Loucy (cell line): ENCODE measurements around the gene CYTH1.

Experiments used
- H2AFZ ChIP-seq: fragments of 200-600 bp; sonication (generic); 2 replicates; pipeline ENCODE4 v1.6.0; 2016; ENCODE audit warnings: antibody characterized with exemption, mild to moderate bottlenecking, low read length, moderate library complexity
- H3F3A ChIP-seq: fragments of 200-600 bp; 2 replicates; pipeline ENCODE4 v1.6.0; 2016; ENCODE audit warnings: antibody characterized with exemption, low read depth, mild to moderate bottlenecking
- H3K27me3 ChIP-seq: fragments of 200-600 bp; sonication (generic); 2 replicates; pipeline ENCODE4 v1.6.1; 2014; ENCODE audit warnings: low read length, mild to moderate bottlenecking; ENCODE audit not compliant: insufficient read depth, poor library complexity, severe bottlenecking
- H3K36me3 ChIP-seq: fragments of 200-600 bp; sonication (generic); 2 replicates; pipeline ENCODE4 v1.6.1; 2016; ENCODE audit warnings: low read length; ENCODE audit not compliant: insufficient read depth
- H3K4me1 ChIP-seq: fragments of 200-600 bp; sonication (generic); 2 replicates; pipeline ENCODE4 v1.5.1; 2014; ENCODE audit warnings: low read length, mild to moderate bottlenecking; ENCODE audit not compliant: insufficient read depth, poor library complexity, severe bottlenecking
- H3K4me2 ChIP-seq: fragments of 200-600 bp; sonication (generic); 2 replicates; pipeline ENCODE4 v1.6.0; 2014; ENCODE audit warnings: antibody characterized with exemption, low read length, low read depth, mild to moderate bottlenecking; ENCODE audit not compliant: poor library complexity, severe bottlenecking
- H3K4me3 ChIP-seq: fragments of 200-600 bp; sonication (generic); 2 replicates; pipeline ENCODE4 v1.5.1; 2014; ENCODE audit warnings: low read length, mild to moderate bottlenecking, mixed read lengths; ENCODE audit not compliant: poor library complexity, severe bottlenecking
- H3K79me2 ChIP-seq: fragments of 200-600 bp; sonication (generic); 2 replicates; pipeline ENCODE4 v1.6.1; 2014; ENCODE audit warnings: low read length; ENCODE audit not compliant: insufficient read depth
- H3K9ac ChIP-seq: fragments of 200-600 bp; sonication (generic); 2 replicates; pipeline ENCODE4 v1.6.0; 2014; ENCODE audit warnings: mild to moderate bottlenecking, low read depth, low read length, moderate library complexity; ENCODE audit not compliant: poor library complexity, severe bottlenecking
- H3K9me2 ChIP-seq: fragments of 200-600 bp; sonication (generic); replicated peaks from 2 replicates; pipeline ENCODE4 v1.6.1; 2016; ENCODE audit warnings: low read depth, low read length, mixed read lengths
- H3K9me3 ChIP-seq: fragments of 200-600 bp; sonication (generic); 2 replicates; pipeline ENCODE4 v1.6.1; 2014; ENCODE audit warnings: mild to moderate bottlenecking, antibody characterized with exemption, low read length, low read depth; ENCODE audit not compliant: insufficient read depth
- H4K20me1 ChIP-seq: fragments of 200-600 bp; sonication (generic); 2 replicates; pipeline ENCODE4 v1.6.0; 2014; ENCODE audit warnings: antibody characterized with exemption, low read length, mild to moderate bottlenecking; ENCODE audit not compliant: insufficient read depth, poor library complexity, severe bottlenecking
- EZH2phosphoT487 ChIP-seq: fragments of 200-600 bp; IDR thresholded peaks from 2 replicates; pipeline ENCODE4 v1.6.1; 2018; ENCODE audit warnings: antibody characterized with exemption, mild to moderate bottlenecking, moderate library complexity, borderline replicate concordance
- TF ChIP-seq, protein P1 (sequence below): fragments of 200-600 bp; sonication (generic); conservative IDR thresholded peaks from 2 replicates; pipeline ENCODE4 v1.5.1; 2014; ENCODE audit warnings: mild to moderate bottlenecking, antibody characterized with exemption, low read length

Gene CYTH1

DNA sequence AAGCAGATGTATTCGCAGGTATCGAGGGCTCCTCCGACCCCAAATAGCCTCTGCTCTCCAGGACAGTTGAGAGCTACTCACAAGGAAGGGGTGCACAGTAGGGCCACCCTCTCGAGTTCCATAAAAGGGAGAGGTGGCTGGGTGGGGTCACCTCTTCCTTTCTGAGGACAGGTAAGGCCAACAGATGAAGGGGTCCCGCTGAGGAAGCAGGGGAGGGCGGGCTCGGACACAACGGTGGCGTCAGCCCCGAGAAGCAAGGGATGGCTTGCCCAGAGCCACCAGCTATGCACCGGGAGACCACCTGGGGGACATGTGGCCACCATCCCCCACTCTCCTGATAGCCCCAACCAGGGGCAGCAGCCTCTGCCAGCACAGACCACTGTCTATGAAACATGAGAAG, 15.1 kb upstream of the CYTH1 start:
- H3K4me1 ChIP-seq, result no peaks in the 10 kb centered on the region
- no peak overlapping the region for H3K9ac ChIP-seq
- H3F3A ChIP-seq, result no peaks in the 10 kb centered on the region

DNA sequence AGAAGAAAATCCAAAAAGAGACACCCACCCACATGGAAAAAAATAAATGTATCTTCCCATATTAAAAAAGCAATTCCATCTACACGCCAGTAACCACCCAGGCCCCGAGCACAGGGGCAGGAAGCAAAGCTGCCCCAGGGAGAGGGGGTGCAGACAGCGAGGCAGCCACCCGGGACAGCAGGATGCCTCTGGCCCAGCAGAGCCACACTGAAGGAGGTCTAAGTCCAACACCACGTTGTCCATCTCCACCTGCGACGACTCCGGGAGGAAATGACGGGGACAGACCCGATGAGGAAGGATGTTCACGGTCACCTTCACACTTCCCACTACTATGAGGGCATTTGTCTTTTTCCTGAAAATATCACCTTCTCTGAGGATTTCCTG, 14.4 kb upstream of the CYTH1 start:
- H4K20me1 ChIP-seq, result peaks cover 4% of the 10 kb centered on the region
- H3K27me3 ChIP-seq, result no peaks in the 10 kb centered on the region
- H2AFZ ChIP-seq, result no peak overlapping the region
- no peak overlapping the region for H3K4me3 ChIP-seq
- no peak overlapping the region for H3K4me2 ChIP-seq
- H3K4me1 ChIP-seq, result no peaks in the 10 kb centered on the region
- no peaks in the 10 kb centered on the region for H3K9me2 ChIP-seq
- H3K9ac ChIP-seq, result no peak overlapping the region
- H3F3A ChIP-seq, result no peaks in the 10 kb centered on the region
- H3K9me3 ChIP-seq, result no peaks in the 10 kb centered on the region
- TF ChIP-seq, protein P1, sequence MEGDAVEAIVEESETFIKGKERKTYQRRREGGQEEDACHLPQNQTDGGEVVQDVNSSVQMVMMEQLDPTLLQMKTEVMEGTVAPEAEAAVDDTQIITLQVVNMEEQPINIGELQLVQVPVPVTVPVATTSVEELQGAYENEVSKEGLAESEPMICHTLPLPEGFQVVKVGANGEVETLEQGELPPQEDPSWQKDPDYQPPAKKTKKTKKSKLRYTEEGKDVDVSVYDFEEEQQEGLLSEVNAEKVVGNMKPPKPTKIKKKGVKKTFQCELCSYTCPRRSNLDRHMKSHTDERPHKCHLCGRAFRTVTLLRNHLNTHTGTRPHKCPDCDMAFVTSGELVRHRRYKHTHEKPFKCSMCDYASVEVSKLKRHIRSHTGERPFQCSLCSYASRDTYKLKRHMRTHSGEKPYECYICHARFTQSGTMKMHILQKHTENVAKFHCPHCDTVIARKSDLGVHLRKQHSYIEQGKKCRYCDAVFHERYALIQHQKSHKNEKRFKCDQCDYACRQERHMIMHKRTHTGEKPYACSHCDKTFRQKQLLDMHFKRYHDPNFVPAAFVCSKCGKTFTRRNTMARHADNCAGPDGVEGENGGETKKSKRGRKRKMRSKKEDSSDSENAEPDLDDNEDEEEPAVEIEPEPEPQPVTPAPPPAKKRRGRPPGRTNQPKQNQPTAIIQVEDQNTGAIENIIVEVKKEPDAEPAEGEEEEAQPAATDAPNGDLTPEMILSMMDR, result no peak
- no peak for TF ChIP-seq EZH2phosphoT487
- H3K36me3 ChIP-seq, result peaks cover 52% of the 10 kb centered on the region; the same call in 1 of the 2 replicates
- peaks cover 4% of the 10 kb centered on the region; the same call in 1 of the 2 replicates for H3K79me2 ChIP-seq

More for the DNA sequence above, 15.1 kb upstream of the CYTH1 start:
- no peak overlapping the region for H3K4me2 ChIP-seq
- H2AFZ ChIP-seq, result no peak overlapping the region
- H3K27me3 ChIP-seq, result no peaks in the 10 kb centered on the region
- TF ChIP-seq EZH2phosphoT487, result no peak
- TF ChIP-seq, protein P1, result no peak
- peaks cover 55% of the 10 kb centered on the region; the same call in 1 of the 2 replicates for H3K36me3 ChIP-seq
- H3K9me2 ChIP-seq, result no peaks in the 10 kb centered on the region
- H3K79me2 ChIP-seq, result peaks cover 4% of the 10 kb centered on the region; the same call in 1 of the 2 replicates
- no peak overlapping the region for H3K4me3 ChIP-seq
- no peaks in the 10 kb centered on the region for H3K9me3 ChIP-seq
- peaks cover 4% of the 10 kb centered on the region for H4K20me1 ChIP-seq

DNA sequence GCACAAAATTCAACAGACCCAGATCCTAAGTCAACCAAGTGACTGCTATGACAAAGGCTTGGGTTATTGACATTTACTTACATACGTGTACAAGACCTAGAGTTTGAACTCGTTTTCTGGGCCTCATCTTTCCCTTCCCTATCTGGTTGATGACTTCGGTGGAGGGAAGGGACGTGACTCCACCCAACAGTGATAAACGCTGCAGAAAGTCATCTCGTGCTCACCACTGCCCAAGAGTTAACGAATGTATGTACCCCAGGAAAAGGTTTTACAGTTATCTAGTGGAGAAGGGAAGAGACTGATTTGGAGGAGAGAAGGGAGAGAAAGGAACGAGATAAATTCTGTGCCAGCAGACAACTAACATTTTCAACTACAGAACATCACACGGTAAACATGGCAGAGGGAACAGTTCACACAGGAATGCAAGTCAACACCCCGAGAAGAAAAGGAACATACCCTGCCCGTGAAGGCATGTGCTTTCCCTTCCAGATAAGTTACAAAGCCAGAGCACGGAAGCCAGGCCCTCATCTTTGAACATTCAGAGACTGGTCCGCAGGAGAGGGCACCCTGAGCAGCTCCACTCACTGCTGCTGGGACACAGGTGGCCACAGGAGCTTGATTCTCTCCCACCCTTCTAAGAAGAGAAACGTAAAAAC, 13.9 kb upstream of the CYTH1 start:
- H3K9ac ChIP-seq, result no peak overlapping the region
- no peak overlapping the region for H3K4me2 ChIP-seq

More for the DNA sequence above, 13.9 kb upstream of the CYTH1 start:
- Histone ChIP-seq H3K4me1 (no peaks in the 10 kb centered on the region), H3K79me2 (peaks cover 4% of the 10 kb centered on the region; the same call in 1 of the 2 replicates), H2AFZ (no peak overlapping the region), H3K4me3 (no peak overlapping the region), H3K27me3 (no peaks in the 10 kb centered on the region), H3K9me3 (no peaks in the 10 kb centered on the region), H4K20me1 (peaks cover 4% of the 10 kb centered on the region), H3K9me2 (no peaks in the 10 kb centered on the region), H3F3A (no peaks in the 10 kb centered on the region), H3K36me3 (peaks cover 47% of the 10 kb centered on the region; the same call in 1 of the 2 replicates)
- TF ChIP-seq, protein P1, result no peak
- TF ChIP-seq EZH2phosphoT487, result no peak
